T follicular helper cell (primary cell): Measurements from ENCODE around the gene SEC24C.

ENCODE experiments used
- DNase-seq: peaks from one replicate; pipeline ENCODE4 v3.0.0-alpha.2; 2020; ENCODE audit warnings: low read depth

Gene SEC24C

GRCh38 chr10:73813333-73813732, 69.2 kb downstream of the SEC24C start:
- no peak for DNase-seq

DNA sequence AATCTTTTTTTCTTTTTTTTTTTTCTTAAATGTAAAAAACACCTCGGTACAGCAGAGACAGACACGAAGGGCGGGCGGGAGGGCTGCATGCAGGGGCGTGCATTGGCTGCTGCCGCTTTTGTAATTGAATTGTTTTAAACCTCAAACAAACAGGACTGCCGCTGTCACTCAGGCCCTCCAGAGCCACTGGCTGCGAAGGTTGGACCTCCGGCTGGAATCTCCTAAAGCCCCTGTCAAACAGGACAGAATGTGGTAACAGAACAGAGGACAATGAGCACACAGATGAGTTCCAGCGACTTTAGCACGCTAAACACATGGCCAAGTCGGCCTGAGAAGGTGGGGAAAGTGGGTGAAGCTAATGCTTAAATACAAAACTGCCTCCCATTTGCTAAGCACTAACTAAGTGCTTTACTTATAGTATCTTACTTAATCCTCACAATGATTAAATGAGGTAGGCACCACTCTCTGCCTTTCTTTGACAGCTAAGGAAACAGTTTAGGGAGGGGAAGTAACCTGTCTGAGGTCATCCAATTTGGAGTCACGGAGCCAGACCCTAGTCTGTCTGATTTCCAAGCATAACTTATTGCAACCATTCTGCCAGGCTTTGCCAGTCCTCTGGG, 70.2 kb downstream of the SEC24C start:
- DNase-seq, result no peak

DNA sequence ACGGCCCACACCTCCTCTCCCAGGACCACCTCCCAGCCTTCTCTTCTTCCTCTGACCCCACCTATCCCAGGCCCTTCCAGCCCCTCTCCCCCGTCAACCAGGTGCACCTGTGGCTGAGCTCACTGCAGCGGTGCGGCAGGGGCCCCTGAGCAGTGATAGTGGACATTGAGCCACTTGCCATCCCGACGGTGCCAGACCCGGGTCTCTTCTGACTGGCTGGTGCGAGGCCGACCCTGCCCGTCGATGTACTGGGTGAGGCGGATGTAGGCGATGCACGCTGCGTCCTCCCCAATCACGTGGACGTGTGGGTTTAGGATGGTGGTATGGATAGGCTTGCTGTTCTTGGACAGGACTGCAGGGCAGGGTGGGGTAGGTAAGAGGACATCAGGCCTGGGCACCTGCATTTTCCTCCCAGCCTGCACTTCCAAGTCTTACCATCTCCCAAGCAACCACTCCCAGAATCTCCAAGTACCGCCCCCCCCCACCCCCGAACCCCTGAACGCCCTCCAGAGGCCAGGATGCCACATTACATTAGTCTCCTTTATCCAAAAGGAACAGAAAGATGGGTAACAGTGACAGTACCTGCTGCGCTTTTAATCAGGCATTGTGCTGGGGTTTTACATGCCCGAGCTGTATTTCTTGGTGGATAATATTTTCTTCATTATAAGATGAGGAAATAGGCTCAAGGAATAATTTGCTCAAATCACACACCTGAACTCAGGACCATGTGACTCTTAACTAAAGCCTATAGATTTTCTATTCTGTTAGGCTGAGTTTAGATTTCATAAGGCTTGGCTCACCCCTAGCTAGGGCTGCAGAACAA, 70.9 kb downstream of the SEC24C start:
- DNase-seq, result no peak

GRCh38 chr10:73815719-73816030, 71.5 kb downstream of the SEC24C start:
- no peak for DNase-seq

DNA sequence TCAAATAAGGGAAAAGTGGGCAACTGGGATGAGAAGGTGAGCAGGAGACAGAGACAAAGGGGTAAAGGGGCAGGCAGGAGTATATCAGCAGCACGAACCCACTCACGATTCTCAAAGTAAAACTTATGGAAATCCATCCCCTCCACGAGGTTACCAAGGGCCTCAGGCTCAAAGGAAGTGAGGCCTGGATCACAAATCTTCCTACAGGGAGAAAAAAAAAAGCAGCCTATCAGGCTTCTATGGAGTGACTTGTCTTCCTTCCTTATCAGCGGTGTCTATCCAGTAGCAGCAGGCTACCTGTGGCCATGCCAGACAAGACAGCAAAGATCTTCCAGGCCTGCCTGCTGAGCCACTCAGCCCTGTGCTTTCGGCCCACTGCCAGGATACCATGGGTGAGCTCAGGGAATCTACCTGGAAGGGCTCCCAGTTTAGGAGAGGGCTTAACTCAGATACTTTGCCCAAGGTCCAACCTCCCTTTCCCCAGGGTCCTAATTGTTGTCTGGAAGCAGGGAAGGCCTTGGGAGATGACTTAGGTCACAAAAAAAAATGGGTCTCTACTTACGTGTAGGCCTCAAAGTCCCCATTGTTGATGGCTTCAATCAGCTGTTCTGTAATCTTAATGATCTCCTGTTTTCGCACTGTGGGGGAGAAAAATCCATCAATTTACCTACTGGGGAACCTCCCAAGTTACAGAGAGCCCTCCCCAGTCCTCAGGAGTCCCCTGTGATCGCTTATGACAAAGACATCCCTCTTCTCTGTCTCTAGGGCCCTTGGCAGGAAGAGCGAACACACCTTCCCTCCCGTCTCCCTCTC, 73.0 kb downstream of the SEC24C start:
- DNase-seq, result no peak

DNA sequence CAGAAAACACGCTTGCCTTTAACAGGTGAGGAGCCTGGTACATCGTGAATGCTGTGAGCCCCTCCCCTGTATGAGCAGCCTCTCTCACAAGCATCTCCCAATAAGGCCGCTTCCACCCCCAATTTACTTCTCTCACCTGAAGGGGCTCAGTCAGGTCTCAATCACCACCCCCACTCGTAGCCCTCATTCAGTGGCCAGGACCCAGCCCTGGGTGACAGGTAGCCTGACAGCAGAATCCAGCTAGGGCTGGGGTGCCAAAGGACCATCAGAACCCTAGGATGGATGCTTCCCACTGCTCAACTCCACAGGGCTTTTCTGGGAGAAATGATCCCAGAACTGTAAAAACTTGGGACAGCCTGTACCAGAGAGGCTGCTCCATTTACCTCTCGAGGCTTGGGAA, 73.7 kb downstream of the SEC24C start:
- DNase-seq, result no peak

GRCh38 chr10:73818402-73818801, 74.2 kb downstream of the SEC24C start:
- DNase-seq, result no peak

- DNase-seq, result no peak
Observed at GRCh38 chr10:73819081-73819480, 74.9 kb downstream of the SEC24C start.

GRCh38 chr10:73819513-73820093, 75.4 kb downstream of the SEC24C start:
- DNase-seq, result no peak
